ENCODE measurements around the gene DMBT1. TPM values are rescaled to one million over a fixed set of nuclear protein-coding genes. Genes with fewer than 3 reads are reported as not detected.
"Not testable (repeated sequence)": the region's sequence is repeated elsewhere in the genome, so short reads cannot be mapped to it uniquely, and the experiment has no call there.

DMBT1 gene
- total and polyA plus RNA-seq, 2 donors = 0.48 to 4.8 TPM

DNA sequence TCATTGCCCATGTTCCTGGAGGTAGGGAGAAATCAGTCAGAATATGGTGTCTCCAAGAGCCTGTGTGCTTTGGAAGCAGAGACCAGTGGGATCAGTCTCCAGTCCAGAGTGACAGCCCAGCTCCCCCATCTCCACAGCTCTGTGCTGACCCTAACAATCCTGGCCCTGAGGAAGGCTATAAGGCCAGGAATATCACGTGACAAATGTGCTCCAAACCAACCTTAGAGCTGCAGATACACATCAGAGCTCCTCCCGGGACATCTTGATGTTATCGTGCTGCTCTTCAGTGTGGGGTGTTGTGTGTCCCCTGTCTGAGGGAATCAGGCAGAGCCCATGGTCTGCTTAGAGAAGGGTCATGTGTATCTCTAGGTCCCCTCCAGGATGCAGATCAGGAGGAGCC, 15.2 kb downstream of the DMBT1 start:
- WGBS = 76% methylated on average over 3 of the region's 3 CpGs
- Histone ChIP-seq H3K4me1 (ENCODE audit: insufficient read depth) (no peaks in the 10 kb centered on the region), H3K27ac (ENCODE audit: low read depth) (no peak overlapping the region)

DNA sequence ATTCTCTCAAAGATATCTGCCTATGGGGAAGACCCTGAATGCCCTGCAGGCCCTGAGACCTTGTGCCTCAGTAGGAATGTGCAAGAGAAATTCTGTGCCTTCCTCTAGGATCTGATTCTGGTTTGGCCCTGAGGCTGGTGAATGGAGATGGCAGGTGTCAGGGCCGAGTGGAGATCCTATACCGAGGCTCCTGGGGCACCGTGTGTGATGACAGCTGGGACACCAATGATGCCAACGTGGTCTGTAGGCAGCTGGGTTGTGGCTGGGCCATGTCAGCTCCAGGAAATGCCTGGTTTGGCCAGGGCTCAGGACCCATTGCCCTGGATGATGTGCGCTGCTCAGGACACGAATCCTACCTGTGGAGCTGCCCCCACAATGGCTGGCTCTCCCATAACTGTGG, 15.7 kb downstream of the DMBT1 start:
- 79% methylated on average over 6 of the region's 6 CpGs for WGBS
- Histone ChIP-seq H3K27ac (ENCODE audit: low read depth) (no peak overlapping the region), H3K4me1 (ENCODE audit: insufficient read depth) (no peaks in the 10 kb centered on the region), H3K4me3 (ENCODE audit: low read depth, low read length) (no peak overlapping the region), H3K36me3 (ENCODE audit: insufficient read depth) (no peaks in the 10 kb centered on the region)
- no peak for DNase-seq (ENCODE audit: extremely low spot score)

More for the DNA sequence above, 15.2 kb downstream of the DMBT1 start:
- Histone ChIP-seq H3K36me3 (ENCODE audit: insufficient read depth) (no peaks in the 10 kb centered on the region), H3K4me3 (ENCODE audit: low read depth, low read length) (no peak overlapping the region)
- no peak for DNase-seq (ENCODE audit: extremely low spot score)

DNA sequence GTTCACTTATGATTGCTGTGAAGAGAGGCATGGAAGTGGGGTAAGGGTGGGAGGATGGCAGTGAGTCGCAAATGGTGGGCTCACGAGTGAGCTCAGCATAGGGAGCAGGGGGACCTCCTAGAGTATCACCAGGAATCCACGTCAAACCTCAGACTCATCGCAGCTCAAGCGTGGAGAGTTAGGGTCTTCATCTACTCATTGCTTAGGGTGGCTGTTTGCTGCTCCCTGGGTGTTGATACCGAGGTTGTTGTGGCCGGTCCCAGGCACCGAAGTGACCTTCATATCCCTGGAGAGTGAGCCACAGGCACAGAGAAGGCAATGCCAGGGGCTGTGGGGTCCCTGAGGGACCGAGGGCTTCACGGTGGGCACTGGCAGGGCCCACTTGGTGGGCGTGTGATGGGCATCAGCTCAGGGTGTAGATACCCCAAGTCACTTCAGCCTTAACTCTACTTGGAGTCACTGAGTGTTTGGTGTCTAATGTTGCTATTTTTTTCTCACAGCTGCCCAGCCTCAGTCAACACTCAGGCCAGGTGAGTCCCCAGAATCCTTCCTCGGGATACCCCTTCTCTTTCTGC, 16.8 kb downstream of the DMBT1 start:
- H3K4me1 ChIP-seq (ENCODE audit: insufficient read depth) = no peaks in the 10 kb centered on the region
- H3K36me3 ChIP-seq (ENCODE audit: insufficient read depth) = no peaks in the 10 kb centered on the region
- 86% methylated on average over 12 of the region's 12 CpGs for WGBS
- no peak overlapping the region for H3K4me3 ChIP-seq (ENCODE audit: low read depth, low read length)
- H3K27ac ChIP-seq (ENCODE audit: low read depth) = no peak overlapping the region
- no peak for DNase-seq (ENCODE audit: extremely low spot score)

DNA sequence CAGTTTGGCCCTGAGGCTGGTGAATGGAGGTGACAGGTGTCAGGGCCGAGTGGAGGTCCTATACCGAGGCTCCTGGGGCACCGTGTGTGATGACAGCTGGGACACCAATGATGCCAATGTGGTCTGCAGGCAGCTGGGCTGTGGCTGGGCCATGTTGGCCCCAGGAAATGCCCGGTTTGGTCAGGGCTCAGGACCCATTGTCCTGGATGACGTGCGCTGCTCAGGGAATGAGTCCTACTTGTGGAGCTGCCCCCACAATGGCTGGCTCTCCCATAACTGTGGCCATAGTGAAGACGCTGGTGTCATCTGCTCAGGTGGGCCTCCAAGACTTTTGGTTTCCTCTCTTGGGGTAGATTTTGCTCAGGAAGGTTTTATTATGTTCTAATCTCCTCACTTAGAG, 25.5 kb downstream of the DMBT1 start:
- not testable (repeated sequence) for H3K4me3 ChIP-seq (ENCODE audit: low read depth, low read length); H3K36me3 ChIP-seq (ENCODE audit: insufficient read depth); DNase-seq (ENCODE audit: extremely low spot score); H3K4me1 ChIP-seq (ENCODE audit: insufficient read depth); H3K27ac ChIP-seq (ENCODE audit: low read depth)
- whole genome bisulfite sequencing = 84% methylated on average over 7 of the region's 7 CpGs

DNA sequence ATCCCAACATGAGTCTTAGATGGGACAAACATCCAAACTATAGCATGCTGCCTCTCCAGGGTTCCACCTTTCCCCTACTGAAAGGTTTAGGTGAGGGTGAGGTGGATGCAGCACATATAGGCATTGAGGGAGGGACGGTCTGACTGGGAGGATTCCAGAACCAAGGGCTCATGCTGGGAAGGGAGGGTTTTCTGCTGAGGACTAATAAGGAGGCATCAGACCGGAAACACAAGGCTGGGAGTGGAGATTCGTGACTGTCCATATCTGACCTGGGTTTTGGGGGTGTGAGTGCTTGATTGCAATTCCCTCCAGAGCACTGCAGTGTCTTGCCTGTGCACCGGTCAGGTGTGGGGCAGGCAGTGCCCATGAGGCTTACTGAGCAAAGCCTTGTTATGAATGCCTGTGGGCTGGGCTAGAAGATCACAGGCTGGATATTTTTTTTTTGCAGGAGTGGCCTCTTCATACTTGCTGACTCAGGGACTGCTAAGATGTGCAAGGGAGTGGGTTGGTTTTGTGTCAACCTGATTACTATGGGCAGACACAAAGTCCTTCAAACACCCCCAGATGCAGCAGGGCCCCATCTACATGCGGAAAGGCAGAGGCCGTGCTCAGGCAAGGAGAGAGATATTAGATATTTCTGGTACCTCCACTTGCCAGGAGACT, 26.7 kb downstream of the DMBT1 start:
- 84% methylated on average over 6 of the region's 6 CpGs for WGBS

DNA sequence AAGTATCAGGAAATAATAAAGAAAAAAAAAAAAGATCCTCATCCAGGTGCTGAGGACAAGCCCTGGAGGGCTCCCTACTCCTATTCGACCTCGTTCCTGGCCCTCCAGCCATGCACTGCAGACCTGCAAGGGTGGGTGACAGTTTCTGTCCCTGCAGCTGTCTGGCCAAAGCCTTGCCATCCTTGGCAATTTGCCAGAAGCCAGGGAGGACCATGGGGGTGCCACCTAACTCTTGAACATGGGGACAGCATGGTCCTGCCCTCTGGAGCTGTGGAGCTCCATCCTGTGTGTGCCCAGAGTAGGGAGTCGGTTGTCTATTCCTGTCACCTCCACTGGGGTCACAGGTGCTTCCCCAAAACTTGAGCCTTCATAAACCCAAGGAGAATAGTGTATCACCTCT, 27.8 kb downstream of the DMBT1 start:
- Histone ChIP-seq H3K27ac (ENCODE audit: low read depth) (no peak overlapping the region), H3K4me3 (ENCODE audit: low read depth, low read length) (no peak overlapping the region), H3K36me3 (ENCODE audit: insufficient read depth) (no peaks in the 10 kb centered on the region), H3K4me1 (ENCODE audit: insufficient read depth) (no peaks in the 10 kb centered on the region)
- DNase-seq (ENCODE audit: extremely low spot score) = no peak
- WGBS = 86% methylated on average over 3 of the region's 3 CpGs

More for the DNA sequence above, 26.7 kb downstream of the DMBT1 start:
- Histone ChIP-seq H3K27ac (ENCODE audit: low read depth) (no peak overlapping the region), H3K36me3 (ENCODE audit: insufficient read depth) (no peaks in the 10 kb centered on the region), H3K4me1 (ENCODE audit: insufficient read depth) (no peaks in the 10 kb centered on the region), H3K4me3 (ENCODE audit: low read depth, low read length) (no peak overlapping the region)
- DNase-seq (ENCODE audit: extremely low spot score) = no peak

DNA sequence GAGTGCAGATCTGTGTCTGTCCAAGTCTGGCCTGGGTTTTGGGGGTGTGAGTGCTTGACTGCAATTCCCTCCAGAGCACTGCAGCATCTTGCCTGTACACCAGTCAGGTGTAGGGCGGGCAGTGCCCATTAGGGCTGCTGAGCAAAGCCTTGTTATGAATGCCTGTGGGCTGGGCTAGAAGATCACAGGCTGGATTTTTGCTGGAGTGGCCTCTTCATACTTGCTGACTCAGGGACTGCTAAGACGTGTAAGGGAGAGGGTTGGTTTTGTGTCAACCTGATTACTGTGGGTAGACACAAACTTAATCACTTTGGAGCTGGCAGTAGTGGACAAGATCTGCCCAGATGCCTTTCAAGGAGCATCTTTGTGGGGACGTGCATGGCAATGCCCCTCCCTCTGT, 29.6 kb downstream of the DMBT1 start:
- Histone ChIP-seq H3K27ac (ENCODE audit: low read depth) (no peak overlapping the region), H3K36me3 (ENCODE audit: insufficient read depth) (no peaks in the 10 kb centered on the region), H3K4me1 (ENCODE audit: insufficient read depth) (no peaks in the 10 kb centered on the region), H3K4me3 (ENCODE audit: low read depth, low read length) (no peak overlapping the region)
- no peak for DNase-seq (ENCODE audit: extremely low spot score)
- WGBS = 74% methylated on average over 3 of the region's 3 CpGs

DNA sequence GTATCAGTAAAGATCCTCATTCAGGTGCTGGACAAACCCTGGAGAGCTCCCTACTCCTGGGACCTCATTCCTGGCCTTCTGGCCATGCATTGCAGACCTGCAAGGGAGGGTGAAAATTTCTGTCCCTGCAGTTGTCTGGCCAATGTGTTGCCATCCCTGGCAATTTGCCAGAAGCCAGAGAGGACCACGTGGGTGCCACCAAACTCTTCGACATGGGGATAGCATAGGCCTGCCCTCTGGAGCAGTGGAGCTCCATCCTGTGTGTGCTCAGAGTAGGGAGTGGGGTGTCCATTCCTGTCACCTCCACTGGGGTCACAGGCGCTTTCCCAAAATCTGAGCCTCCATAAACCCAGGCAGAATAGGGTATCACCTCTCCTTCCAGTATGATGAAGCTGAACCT, 31.2 kb downstream of the DMBT1 start:
- H3K4me3 ChIP-seq (ENCODE audit: low read depth, low read length) = no peak overlapping the region
- WGBS = 74% methylated on average over 3 of the region's 3 CpGs
- no peaks in the 10 kb centered on the region for H3K36me3 ChIP-seq (ENCODE audit: insufficient read depth)
- no peak overlapping the region for H3K27ac ChIP-seq (ENCODE audit: low read depth)
- DNase-seq (ENCODE audit: extremely low spot score) = no peak
- H3K4me1 ChIP-seq (ENCODE audit: insufficient read depth) = no peaks in the 10 kb centered on the region

DNA sequence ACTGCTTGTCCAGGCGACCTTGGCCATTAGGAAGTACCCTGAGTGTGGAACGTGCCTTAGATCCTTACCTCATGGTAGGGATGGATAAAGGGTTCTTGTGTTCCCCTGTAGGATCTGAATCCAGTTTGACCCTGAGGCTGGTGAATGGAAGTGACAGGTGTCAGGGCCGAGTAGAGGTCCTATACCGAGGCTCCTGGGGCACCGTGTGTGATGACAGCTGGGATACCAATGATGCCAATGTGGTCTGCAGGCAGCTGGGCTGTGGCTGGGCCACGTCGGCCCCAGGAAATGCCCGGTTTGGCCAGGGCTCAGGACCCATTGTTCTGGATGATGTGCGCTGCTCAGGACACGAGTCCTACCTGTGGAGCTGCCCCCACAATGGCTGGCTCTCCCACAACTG, 31.6 kb downstream of the DMBT1 start:
- H3K4me3 ChIP-seq (ENCODE audit: low read depth, low read length) = no peak overlapping the region
- 75% methylated on average over 10 of the region's 10 CpGs for WGBS

DNA sequence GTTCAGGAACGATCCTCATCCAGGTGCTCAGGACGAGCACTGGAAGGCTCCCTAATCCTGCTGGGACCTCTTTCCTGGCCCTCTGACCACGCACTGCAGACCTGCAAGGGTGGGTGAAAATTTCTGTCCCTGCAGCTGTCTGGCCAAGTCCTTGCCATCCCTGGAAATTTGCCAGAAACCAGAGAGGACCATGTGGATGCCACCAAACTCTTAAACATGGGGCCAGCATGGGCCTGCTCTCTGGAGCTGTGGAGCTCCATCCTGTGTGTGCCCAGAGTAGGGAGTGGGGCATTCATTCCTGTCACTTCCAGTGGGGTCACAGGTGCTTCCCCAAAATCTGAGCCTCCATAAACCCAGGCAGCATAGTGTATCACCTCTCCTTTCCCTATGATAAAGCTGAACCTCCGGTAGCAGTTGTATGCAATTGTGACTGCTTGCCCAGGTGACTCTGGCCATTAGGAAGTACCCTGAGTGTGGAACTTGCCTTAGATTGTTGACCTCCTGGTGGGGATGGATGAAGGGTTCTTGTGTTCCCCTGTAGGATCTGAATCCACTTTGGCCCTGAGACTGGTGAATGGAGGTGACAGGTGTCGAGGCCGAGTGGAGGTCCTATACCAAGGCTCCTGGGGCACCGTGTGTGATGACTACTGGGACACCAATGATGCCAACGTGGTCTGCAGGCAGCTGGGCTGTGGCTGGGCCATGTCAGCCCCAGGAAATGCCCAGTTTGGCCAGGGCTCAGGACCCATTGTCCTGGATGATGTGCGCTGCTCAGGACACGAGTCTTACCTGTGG, 57.1 kb downstream of the DMBT1 start:
- 82% methylated on average over 10 of the region's 10 CpGs for WGBS
- DNase-seq (ENCODE audit: extremely low spot score) = no peak

More for the DNA sequence above, 31.6 kb downstream of the DMBT1 start:
- Histone ChIP-seq H3K27ac (ENCODE audit: low read depth) (no peak overlapping the region), H3K36me3 (ENCODE audit: insufficient read depth) (no peaks in the 10 kb centered on the region), H3K4me1 (ENCODE audit: insufficient read depth) (no peaks in the 10 kb centered on the region)
- DNase-seq (ENCODE audit: extremely low spot score) = no peak

DNA sequence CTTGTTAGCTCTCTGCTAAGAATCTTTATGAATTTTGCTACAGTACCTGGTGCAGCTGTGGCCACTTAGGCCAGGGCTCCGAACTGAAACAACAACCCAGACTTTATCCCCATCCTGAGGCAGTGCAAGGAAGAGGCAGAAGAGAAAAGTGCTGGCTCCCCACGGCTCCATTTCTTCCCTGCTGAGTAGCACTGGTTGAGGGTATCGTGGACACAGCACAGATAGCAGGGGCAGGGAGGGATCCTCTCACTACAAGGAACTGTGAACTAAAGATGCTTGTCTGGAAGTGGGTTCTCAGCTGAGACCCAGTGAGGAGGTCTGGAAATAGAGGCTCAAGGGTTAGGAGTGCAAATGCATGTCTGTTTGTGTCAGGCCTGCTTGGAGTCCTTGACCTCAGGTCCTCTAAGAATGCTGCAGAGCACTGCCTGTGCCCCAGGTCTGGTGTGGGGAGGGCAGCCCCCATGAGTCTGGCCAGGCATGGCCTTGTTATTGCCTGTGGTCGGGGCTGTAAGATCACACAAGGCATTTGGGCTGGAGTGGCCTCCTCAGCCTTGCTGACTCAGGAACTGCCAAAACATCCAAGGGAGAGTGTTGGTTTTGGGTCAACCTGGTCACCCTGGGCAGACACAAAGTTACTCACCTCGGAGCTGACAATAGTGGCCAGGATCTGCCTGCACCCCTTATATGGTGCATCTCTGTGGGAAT, 58.1 kb downstream of the DMBT1 start:
- no peak for DNase-seq (ENCODE audit: extremely low spot score)
- Histone ChIP-seq H3K27ac (ENCODE audit: low read depth) (no peak overlapping the region), H3K4me1 (ENCODE audit: insufficient read depth) (no peaks in the 10 kb centered on the region), H3K4me3 (ENCODE audit: low read depth, low read length) (no peak overlapping the region), H3K36me3 (ENCODE audit: insufficient read depth) (no peaks in the 10 kb centered on the region)
- WGBS = 66% methylated on average over 5 of the region's 5 CpGs

More for the DNA sequence above, 57.1 kb downstream of the DMBT1 start:
- Histone ChIP-seq H3K4me3 (ENCODE audit: low read depth, low read length) (no peak overlapping the region), H3K4me1 (ENCODE audit: insufficient read depth) (no peaks in the 10 kb centered on the region), H3K27ac (ENCODE audit: low read depth) (no peak overlapping the region), H3K36me3 (ENCODE audit: insufficient read depth) (no peaks in the 10 kb centered on the region)

DNA sequence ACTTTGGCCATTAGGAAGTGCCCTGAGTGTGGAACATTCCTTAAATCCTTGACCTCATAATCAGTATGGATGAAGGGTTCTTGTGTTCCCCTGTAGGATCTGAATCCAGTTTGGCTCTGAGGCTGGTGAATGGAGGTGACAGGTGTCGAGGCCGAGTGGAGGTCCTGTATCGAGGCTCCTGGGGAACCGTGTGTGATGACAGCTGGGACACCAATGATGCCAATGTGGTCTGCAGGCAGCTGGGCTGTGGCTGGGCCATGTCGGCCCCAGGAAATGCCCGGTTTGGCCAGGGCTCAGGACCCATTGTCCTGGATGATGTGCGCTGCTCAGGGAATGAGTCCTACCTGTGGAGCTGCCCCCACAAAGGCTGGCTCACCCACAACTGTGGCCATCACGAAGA, 60.4 kb downstream of the DMBT1 start:
- not testable (repeated sequence) for DNase-seq (ENCODE audit: extremely low spot score); H3K4me1 ChIP-seq (ENCODE audit: insufficient read depth); H3K27ac ChIP-seq (ENCODE audit: low read depth); H3K4me3 ChIP-seq (ENCODE audit: low read depth, low read length); H3K36me3 ChIP-seq (ENCODE audit: insufficient read depth)
- WGBS = 93% methylated on average over 8 of the region's 8 CpGs

DNA sequence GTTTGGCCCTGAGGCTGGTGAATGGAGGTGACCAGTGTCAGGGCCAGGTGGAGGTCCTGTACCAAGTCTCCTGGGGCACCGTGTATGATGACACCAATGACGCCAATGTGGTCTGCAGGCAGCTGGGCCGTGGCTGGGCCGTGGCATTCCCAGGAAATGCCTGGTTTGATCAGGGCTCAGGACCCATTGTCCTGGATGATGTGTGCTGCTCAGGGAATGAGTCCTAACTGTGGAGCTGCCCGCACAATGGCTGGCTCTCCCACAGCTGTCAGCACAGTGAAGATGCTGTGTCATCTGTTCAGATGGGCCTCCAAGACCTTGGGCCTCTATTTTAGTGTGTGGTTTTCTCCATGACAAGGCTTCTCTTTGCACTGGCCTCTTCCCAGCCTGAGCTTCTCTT, 64.0 kb downstream of the DMBT1 start:
- Histone ChIP-seq H3K4me3 (ENCODE audit: low read depth, low read length) (no peak overlapping the region), H3K36me3 (ENCODE audit: insufficient read depth) (no peaks in the 10 kb centered on the region), H3K27ac (ENCODE audit: low read depth) (no peak overlapping the region), H3K4me1 (ENCODE audit: insufficient read depth) (no peaks in the 10 kb centered on the region)
- WGBS = 89% methylated on average over 5 of the region's 5 CpGs
- DNase-seq (ENCODE audit: extremely low spot score) = no peak

Data from urinary bladder (tissue), 4 donors.